GM18505 (cell line): ENCODE data around the gene ZEB2.

Source experiments
- ATAC-seq: cut with Tn5 transposase; IDR thresholded peaks from one replicate; pipeline ENCODE4 v1.9.1; 2021; ENCODE audit not compliant: unreplicated experiment
- POLR2A ChIP-seq: IDR thresholded peaks from 4 replicates; pipeline ENCODE4 v1.6.1; 2011; ENCODE audit warnings: borderline replicate concordance; ENCODE audit not compliant: insufficient read depth, insufficient read length; ENCODE audit errors: extremely low read depth

The ZEB2 gene

GRCh38 chr2:144358374-144358964 is 161.4 kb downstream of the ZEB2 start:
- ATAC-seq = no peak
- TF ChIP-seq POLR2A = no peak

- no peak for TF ChIP-seq POLR2A
- peak; percentile 73 for ATAC-seq
Observed at GRCh38 chr2:144357623-144358373, 162.1 kb downstream of the ZEB2 start.

GRCh38 chr2:144356402-144356801 is 163.5 kb downstream of the ZEB2 start:
- no peak for TF ChIP-seq POLR2A
- ATAC-seq = no peak

- no peak for ATAC-seq
- TF ChIP-seq POLR2A = no peak
Observed at GRCh38 chr2:144354953-144355352, 165.0 kb downstream of the ZEB2 start.

GRCh38 chr2:144351687-144352086 is 168.2 kb downstream of the ZEB2 start:
- ATAC-seq = no peak
- no peak for TF ChIP-seq POLR2A

- TF ChIP-seq POLR2A = no peak
- ATAC-seq = no peak
Observed at GRCh38 chr2:144350151-144350802, 169.6 kb downstream of the ZEB2 start.

GRCh38 chr2:144349674-144350073 is 170.2 kb downstream of the ZEB2 start:
- ATAC-seq = no peak
- TF ChIP-seq POLR2A = no peak

GRCh38 chr2:144348846-144349245 is 171.1 kb downstream of the ZEB2 start:
- ATAC-seq = no peak
- TF ChIP-seq POLR2A = no peak

- ATAC-seq = no peak
- no peak for TF ChIP-seq POLR2A
Observed at GRCh38 chr2:144346229-144346628, 173.7 kb downstream of the ZEB2 start.

- ATAC-seq = no peak
- TF ChIP-seq POLR2A = no peak
Observed at GRCh38 chr2:144343145-144343544, 176.8 kb downstream of the ZEB2 start.

- TF ChIP-seq POLR2A = no peak
- no peak for ATAC-seq
Observed at GRCh38 chr2:144341538-144341937, 178.4 kb downstream of the ZEB2 start.

- no peak for ATAC-seq
- no peak for TF ChIP-seq POLR2A
Observed at GRCh38 chr2:144339048-144339447, 180.9 kb downstream of the ZEB2 start.

- no peak for ATAC-seq
- no peak for TF ChIP-seq POLR2A
Observed at GRCh38 chr2:144334551-144334950, 185.4 kb downstream of the ZEB2 start.
